Gastrocnemius medialis (tissue), 4 donors: ENCODE results near the gene ZNF234. TPM values are rescaled to one million over a fixed set of nuclear protein-coding genes. Genes with fewer than 3 reads are reported as not detected.
"Not testable (repeated sequence)": the region's sequence is repeated elsewhere in the genome, so short reads cannot be mapped to it uniquely, and the experiment has no call there.

Source experiments
- ATAC-seq, 2 donors: fragments of 150-250 bp; one replicate each; pipeline ENCODE4 v1.9.1; 2016
- DNase-seq, 2 donors: peaks; one replicate each; pipeline ENCODE4 v3.0.0-alpha.2; 2019
- H3K27ac ChIP-seq, 4 donors: fragments of 200-600 bp; sonication (generic); 1 replicate in 1 of 4; 2 replicates in 3 of 4; pipeline ENCODE4 v1.5.1; 2016 to 2018; ENCODE audit warnings: mild to moderate bottlenecking in 2 of 4, moderate library complexity in 1 of 4
- H3K27me3 ChIP-seq, 3 donors: fragments of 200-600 bp; sonication (generic) in 2 of 3; 1 replicate in 1 of 3; 2 replicates in 2 of 3; pipeline versions ENCODE4 v1.5.1 to v1.6.0; 2016 to 2019; ENCODE audit warnings: mild to moderate bottlenecking in 1 of 3, moderate library complexity in 1 of 3
- H3K36me3 ChIP-seq, 2 donors: fragments of 200-600 bp; sonication (generic) in 1 of 2; one replicate each; pipeline ENCODE4 v1.5.1; 2017 to 2018
- H3K4me1 ChIP-seq, 2 donors: fragments of 200-600 bp; sonication (generic) in 1 of 2; one replicate each; pipeline ENCODE4 v1.5.1; 2016 to 2017; ENCODE audit warnings: mild to moderate bottlenecking in 2 of 2
- H3K4me3 ChIP-seq, 4 donors: fragments of 200-600 bp; sonication (generic) in 3 of 4; 1 replicate in 1 of 4; 2 replicates in 3 of 4; pipeline ENCODE4 v1.5.1; 2016 to 2019; ENCODE audit warnings: mild to moderate bottlenecking in 2 of 4
- H3K9me3 ChIP-seq, 3 donors: fragments of 200-600 bp; sonication (generic) in 2 of 3; 1 replicate in 1 of 3; 2 replicates in 2 of 3; pipeline ENCODE4 v1.5.1; 2016 to 2019
- CTCF ChIP-seq, 5 experiments: fragments of 450-650 bp in 3 of 5; fragments of 200-600 bp in 2 of 5; sonication (generic) in 2 of 5; IDR thresholded peaks in 4 of 5; conservative IDR thresholded peaks in 1 of 5; 1 replicate in 4 of 5; 2 replicates in 1 of 5; pipeline ENCODE4 v1.5.1; 2016 to 2019; ENCODE audit warnings: antibody characterized with exemption in 5 of 5, mild to moderate bottlenecking in 3 of 5, moderate library complexity in 3 of 5
- POLR2A ChIP-seq, 2 donors: fragments of 450-650 bp; IDR thresholded peaks; one replicate each; pipeline ENCODE4 v1.6.1; 2017; ENCODE audit warnings: antibody characterized with exemption in 2 of 2, mild to moderate bottlenecking in 2 of 2, moderate library complexity in 2 of 2
- in situ Hi-C, 4 donors: fragments of 200-750 bp; cut with MboI; loops; one replicate each; pipeline versions ENCODE4 v1.15.0 to v1.8.0; 2017; ENCODE audit warnings: low sequenced_read_pairs in 4 of 4
- intact Hi-C: fragments of 100-400 bp; cut with DNase I; formaldehyde crosslinking; loops from one replicate; pipeline ENCODE4 v1.15.1; 2023; ENCODE audit warnings: low total_unique reads
- total RNA-seq, 4 donors: library from RNA; depleted of rRNA; stranded (reverse); fragments of >200 nt; gene quantifications; one replicate each; pipeline versions ENCODE4 v1.1.0 to v1.2.3, GENCODE V29; 2016

Gene ZNF234
- total RNA-seq, 4 donors from 2014 or later: 2.2 to 3.5 (median 2.9) TPM

- H3K27ac ChIP-seq: no peak overlapping the region
- H3K27me3 ChIP-seq: no peaks in the 10 kb centered on the region
- TF ChIP-seq POLR2A (IDR thresholded peaks at IDR 0.05) (no peak), CTCF (IDR thresholded peaks at IDR 0.05 in 4 of 5, conservative IDR thresholded peaks at IDR 0.05 in 1 of 5) (no peak)
- DNase-seq (no peak), ATAC-seq (no peak)
- intact Hi-C loops: no loop called here
- no peaks in the 10 kb centered on the region for H3K36me3 ChIP-seq
- in situ Hi-C loops: no loop called here
- H3K9me3 ChIP-seq: peaks cover 0 to 7% (median 0%) of the 10 kb centered on the region in 3 donors
- H3K4me1 ChIP-seq: no peaks in the 10 kb centered on the region
- no peak overlapping the region for H3K4me3 ChIP-seq
Measured at GRCh38 chr19:44190020-44190419, 48.7 kb downstream of the ZNF234 start.

GRCh38 chr19:44192127-44192526 lies 50.8 kb downstream of the ZNF234 start:
- TF ChIP-seq POLR2A (IDR thresholded peaks at IDR 0.05) (no peak), CTCF (IDR thresholded peaks at IDR 0.05 in 4 of 5, conservative IDR thresholded peaks at IDR 0.05 in 1 of 5) (no peak)
- DNase-seq: no peak
- Histone ChIP-seq H3K4me3 (no peak overlapping the region), H3K27ac (no peak overlapping the region), H3K4me1 (no peaks in the 10 kb centered on the region), H3K27me3 (no peaks in the 10 kb centered on the region), H3K36me3 (no peaks in the 10 kb centered on the region), H3K9me3 (peaks cover 0 to 10% (median 0%) of the 10 kb centered on the region in 3 donors)
- no peak for ATAC-seq
- intact Hi-C loops: no loop called here
- in situ Hi-C loops: no loop called here

DNA sequence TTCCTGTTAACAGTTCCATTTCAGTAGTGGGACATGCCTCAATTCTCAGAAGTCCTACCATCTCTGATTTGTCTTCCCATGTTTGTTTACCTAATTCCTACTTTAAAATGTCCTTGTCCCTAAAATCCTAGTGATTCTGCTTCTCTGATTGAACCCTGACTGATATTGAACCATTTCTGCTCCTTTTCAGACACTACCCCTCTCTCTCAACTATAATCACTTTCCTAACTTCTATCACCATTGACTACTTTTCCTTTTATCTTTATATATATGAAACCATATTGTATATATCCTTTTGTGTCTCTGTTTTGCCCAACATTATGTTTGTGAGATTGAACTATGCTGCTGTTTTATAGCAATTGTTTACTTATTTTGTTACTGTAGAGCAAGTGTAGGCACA lies 55.4 kb downstream of the ZNF234 start:
- no peak for TF ChIP-seq CTCF (IDR thresholded peaks at IDR 0.05 in 4 of 5, conservative IDR thresholded peaks at IDR 0.05 in 1 of 5)
- no peak for TF ChIP-seq POLR2A (IDR thresholded peaks at IDR 0.05)

GRCh38 chr19:44202470-44202869 lies 61.1 kb downstream of the ZNF234 start:
- in situ Hi-C loops: no loop called here
- ATAC-seq (no peak), DNase-seq (no peak)
- Histone ChIP-seq H3K4me1 (no peaks in the 10 kb centered on the region), H3K27ac (no peak overlapping the region), H3K9me3 (peaks cover 0 to 16% (median 0%) of the 10 kb centered on the region in 3 donors), H3K36me3 (no peaks in the 10 kb centered on the region), H3K4me3 (no peak overlapping the region), H3K27me3 (no peaks in the 10 kb centered on the region)
- TF ChIP-seq POLR2A (IDR thresholded peaks at IDR 0.05) (no peak), CTCF (IDR thresholded peaks at IDR 0.05 in 4 of 5, conservative IDR thresholded peaks at IDR 0.05 in 1 of 5) (no peak)
- intact Hi-C loops: no loop called here

More for the DNA sequence above, 55.4 kb downstream of the ZNF234 start:
- Histone ChIP-seq H3K27me3 (no peaks in the 10 kb centered on the region), H3K9me3 (peaks cover 0 to 10% (median 0%) of the 10 kb centered on the region in 3 donors), H3K36me3 (no peaks in the 10 kb centered on the region), H3K4me3 (no peak overlapping the region), H3K4me1 (no peaks in the 10 kb centered on the region), H3K27ac (no peak overlapping the region)
- intact Hi-C loops (no loop called here), in situ Hi-C loops (no loop called here)
- ATAC-seq (no peak), DNase-seq (no peak)

DNA sequence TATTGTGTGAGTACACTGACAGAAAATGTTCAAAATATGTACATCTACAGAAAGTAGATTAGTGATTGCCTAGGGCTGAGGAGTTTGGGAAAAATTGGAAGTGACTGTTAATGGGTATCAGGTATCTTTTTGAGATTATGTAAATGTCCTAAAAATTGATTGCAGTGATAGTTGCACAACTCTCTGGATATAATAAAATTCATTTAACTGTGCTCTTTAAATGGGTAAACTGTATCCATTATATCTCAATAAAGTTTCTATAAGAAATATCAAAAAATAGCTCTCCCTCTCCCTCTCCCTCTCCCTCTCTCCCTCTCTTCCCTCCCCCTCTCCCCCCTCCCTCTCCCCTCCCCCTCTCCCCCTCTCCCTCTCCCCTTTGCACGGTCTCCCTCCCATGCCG lies 61.6 kb downstream of the ZNF234 start:
- intact Hi-C loops (no loop called here), in situ Hi-C loops (no loop called here)
- H3K4me1 ChIP-seq: peaks cover 3% of the 10 kb centered on the region in 2 donors
- DNase-seq (no peak), ATAC-seq (no peak)
- TF ChIP-seq POLR2A (IDR thresholded peaks at IDR 0.05) (no peak), CTCF (IDR thresholded peaks at IDR 0.05 in 4 of 5, conservative IDR thresholded peaks at IDR 0.05 in 1 of 5) (no peak)
- no peak overlapping the region for H3K27ac ChIP-seq
- no peak overlapping the region for H3K4me3 ChIP-seq
- no peaks in the 10 kb centered on the region for H3K27me3 ChIP-seq
- peaks cover 0 to 16% (median 0%) of the 10 kb centered on the region in 3 donors for H3K9me3 ChIP-seq
- H3K36me3 ChIP-seq: no peaks in the 10 kb centered on the region

GRCh38 chr19:44203877-44204276 lies 62.5 kb downstream of the ZNF234 start:
- H3K27ac ChIP-seq, ATAC-seq, H3K4me3 ChIP-seq, DNase-seq, H3K4me1 ChIP-seq, intact Hi-C loops, H3K27me3 ChIP-seq, in situ Hi-C loops, H3K36me3 ChIP-seq: not testable (repeated sequence)
- peaks cover 0 to 20% (median 0%) of the 10 kb centered on the region in 3 donors for H3K9me3 ChIP-seq
